Keratinocyte (primary cell): ENCODE data around the gene MYCBP2.

Experiments
- EZH2 ChIP-seq: IDR thresholded peaks from one replicate; pipeline ENCODE4 v1.6.1; 2012; ENCODE audit warnings: inconsistent platforms, mild to moderate bottlenecking, low read length, moderate library complexity
- TF ChIP-seq, protein P1 (sequence below), 3 experiments: IDR thresholded peaks in 1 of 3; conservative IDR thresholded peaks in 1 of 3; optimal IDR thresholded peaks in 1 of 3; 2 replicates in 2 of 3; 3 replicates in 1 of 3; pipeline versions ENCODE3 to v1.5.1; 2011; ENCODE audit warnings: low read length in 3 of 3, mild to moderate bottlenecking in 3 of 3, moderate library complexity in 2 of 3, control low read depth in 1 of 3, inconsistent platforms in 1 of 3; ENCODE audit not compliant: insufficient read depth in 2 of 3; ENCODE audit errors: extremely low read depth in 1 of 3

- TF ChIP-seq, protein P1, sequence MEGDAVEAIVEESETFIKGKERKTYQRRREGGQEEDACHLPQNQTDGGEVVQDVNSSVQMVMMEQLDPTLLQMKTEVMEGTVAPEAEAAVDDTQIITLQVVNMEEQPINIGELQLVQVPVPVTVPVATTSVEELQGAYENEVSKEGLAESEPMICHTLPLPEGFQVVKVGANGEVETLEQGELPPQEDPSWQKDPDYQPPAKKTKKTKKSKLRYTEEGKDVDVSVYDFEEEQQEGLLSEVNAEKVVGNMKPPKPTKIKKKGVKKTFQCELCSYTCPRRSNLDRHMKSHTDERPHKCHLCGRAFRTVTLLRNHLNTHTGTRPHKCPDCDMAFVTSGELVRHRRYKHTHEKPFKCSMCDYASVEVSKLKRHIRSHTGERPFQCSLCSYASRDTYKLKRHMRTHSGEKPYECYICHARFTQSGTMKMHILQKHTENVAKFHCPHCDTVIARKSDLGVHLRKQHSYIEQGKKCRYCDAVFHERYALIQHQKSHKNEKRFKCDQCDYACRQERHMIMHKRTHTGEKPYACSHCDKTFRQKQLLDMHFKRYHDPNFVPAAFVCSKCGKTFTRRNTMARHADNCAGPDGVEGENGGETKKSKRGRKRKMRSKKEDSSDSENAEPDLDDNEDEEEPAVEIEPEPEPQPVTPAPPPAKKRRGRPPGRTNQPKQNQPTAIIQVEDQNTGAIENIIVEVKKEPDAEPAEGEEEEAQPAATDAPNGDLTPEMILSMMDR (optimal IDR thresholded peaks at IDR 0.05 in 1 of 3, IDR thresholded peaks at IDR 0.05 in 1 of 3, conservative IDR thresholded peaks at IDR 0.05 in 1 of 3; ENCODE audit: extremely low read depth in 1 of 3, insufficient read depth in 2 of 3, low read length in 3 of 3) = no peak
- no peak for TF ChIP-seq EZH2
Measured at GRCh38 chr13:77196052-77196618, 130.8 kb downstream of the MYCBP2 start.
